Measurements from ENCODE around the gene TRIO.

TRIO gene

GRCh38 chr5:14121552-14121951 lies 21.6 kb upstream of the TRIO start:
- H3K9ac ChIP-seq (ENCODE audit: low read depth in 1 of 2, low read length in 2 of 2), result no peak overlapping the region
- H3K36me3 ChIP-seq (ENCODE audit: control insufficient read depth in 2 of 2, insufficient read depth in 2 of 2, low read length in 2 of 2), result no peaks in the 10 kb centered on the region
- H3K4me3 ChIP-seq (ENCODE audit: low read length in 2 of 2), result no peak overlapping the region
- no peak overlapping the region for H3K27ac ChIP-seq (ENCODE audit: low read depth in 2 of 2, low read length in 2 of 2)
- no peaks in the 10 kb centered on the region for H3K9me3 ChIP-seq (ENCODE audit: control insufficient read depth in 2 of 2, low read length in 2 of 2)
- no peaks in the 10 kb centered on the region for H3K4me1 ChIP-seq (ENCODE audit: control insufficient read depth in 2 of 2, insufficient read depth in 2 of 2, low read length in 2 of 2)
- no peaks in the 10 kb centered on the region for H3K27me3 ChIP-seq (ENCODE audit: control insufficient read depth in 2 of 2, insufficient read depth in 2 of 2, low read length in 2 of 2)

GRCh38 chr5:14122089-14122488 lies 21.1 kb upstream of the TRIO start:
- no peak overlapping the region for H3K27ac ChIP-seq (ENCODE audit: low read depth in 2 of 2, low read length in 2 of 2)
- H3K4me1 ChIP-seq (ENCODE audit: control insufficient read depth in 2 of 2, insufficient read depth in 2 of 2, low read length in 2 of 2), result no peaks in the 10 kb centered on the region
- H3K27me3 ChIP-seq (ENCODE audit: control insufficient read depth in 2 of 2, insufficient read depth in 2 of 2, low read length in 2 of 2), result no peaks in the 10 kb centered on the region
- H3K4me3 ChIP-seq (ENCODE audit: low read length in 2 of 2), result no peak overlapping the region
- no peak overlapping the region for H3K9ac ChIP-seq (ENCODE audit: low read depth in 1 of 2, low read length in 2 of 2)
- H3K36me3 ChIP-seq (ENCODE audit: control insufficient read depth in 2 of 2, insufficient read depth in 2 of 2, low read length in 2 of 2), result no peaks in the 10 kb centered on the region
- no peaks in the 10 kb centered on the region for H3K9me3 ChIP-seq (ENCODE audit: control insufficient read depth in 2 of 2, low read length in 2 of 2)

DNA sequence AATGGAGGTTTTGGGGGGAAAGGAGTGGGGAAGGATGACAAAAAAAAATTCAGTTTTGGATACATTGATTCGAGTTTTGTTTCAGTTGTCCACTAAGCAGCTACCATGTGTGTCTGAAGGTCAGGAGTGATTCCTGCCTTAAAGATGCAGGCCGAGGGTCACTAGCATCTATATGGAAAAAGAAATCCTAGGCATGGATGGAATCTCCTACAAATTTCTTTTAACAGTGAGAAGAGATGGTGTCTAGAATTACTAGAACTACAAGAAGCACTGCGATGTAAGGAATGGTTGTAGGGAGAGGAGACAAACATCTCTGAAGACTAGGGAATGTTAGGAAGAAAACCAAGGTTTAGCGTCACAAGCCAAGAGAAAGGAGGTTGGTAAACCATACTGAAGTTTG lies 19.6 kb upstream of the TRIO start:
- H3K4me3 ChIP-seq (ENCODE audit: low read length in 2 of 2), result no peak overlapping the region
- no peak overlapping the region for H3K27ac ChIP-seq (ENCODE audit: low read depth in 2 of 2, low read length in 2 of 2)
- H3K27me3 ChIP-seq (ENCODE audit: control insufficient read depth in 2 of 2, insufficient read depth in 2 of 2, low read length in 2 of 2), result no peaks in the 10 kb centered on the region
- H3K9me3 ChIP-seq (ENCODE audit: control insufficient read depth in 2 of 2, low read length in 2 of 2), result no peaks in the 10 kb centered on the region
- no peaks in the 10 kb centered on the region for H3K36me3 ChIP-seq (ENCODE audit: control insufficient read depth in 2 of 2, insufficient read depth in 2 of 2, low read length in 2 of 2)
- H3K4me1 ChIP-seq (ENCODE audit: control insufficient read depth in 2 of 2, insufficient read depth in 2 of 2, low read length in 2 of 2), result no peaks in the 10 kb centered on the region
- H3K9ac ChIP-seq (ENCODE audit: low read depth in 1 of 2, low read length in 2 of 2), result no peak overlapping the region

- Histone ChIP-seq H3K27me3 (ENCODE audit: control insufficient read depth in 2 of 2, insufficient read depth in 2 of 2, low read length in 2 of 2) (no peaks in the 10 kb centered on the region), H3K9ac (ENCODE audit: low read depth in 1 of 2, low read length in 2 of 2) (no peak overlapping the region), H3K4me3 (ENCODE audit: low read length in 2 of 2) (no peak overlapping the region), H3K36me3 (ENCODE audit: control insufficient read depth in 2 of 2, insufficient read depth in 2 of 2, low read length in 2 of 2) (no peaks in the 10 kb centered on the region), H3K27ac (ENCODE audit: low read depth in 2 of 2, low read length in 2 of 2) (no peak overlapping the region), H3K4me1 (ENCODE audit: control insufficient read depth in 2 of 2, insufficient read depth in 2 of 2, low read length in 2 of 2) (no peaks in the 10 kb centered on the region), H3K9me3 (ENCODE audit: control insufficient read depth in 2 of 2, low read length in 2 of 2) (no peaks in the 10 kb centered on the region)
These were observed 19.1 kb upstream of the TRIO start for GRCh38 chr5:14123974-14124482.

- no peaks in the 10 kb centered on the region for H3K9me3 ChIP-seq (ENCODE audit: control insufficient read depth in 2 of 2, low read length in 2 of 2)
- H3K27me3 ChIP-seq (ENCODE audit: control insufficient read depth in 2 of 2, insufficient read depth in 2 of 2, low read length in 2 of 2), result peaks cover under 1 to 3% of the 10 kb centered on the region in 2 donors
These were observed 17.9 kb upstream of the TRIO start for GRCh38 chr5:14125262-14125661.

DNA sequence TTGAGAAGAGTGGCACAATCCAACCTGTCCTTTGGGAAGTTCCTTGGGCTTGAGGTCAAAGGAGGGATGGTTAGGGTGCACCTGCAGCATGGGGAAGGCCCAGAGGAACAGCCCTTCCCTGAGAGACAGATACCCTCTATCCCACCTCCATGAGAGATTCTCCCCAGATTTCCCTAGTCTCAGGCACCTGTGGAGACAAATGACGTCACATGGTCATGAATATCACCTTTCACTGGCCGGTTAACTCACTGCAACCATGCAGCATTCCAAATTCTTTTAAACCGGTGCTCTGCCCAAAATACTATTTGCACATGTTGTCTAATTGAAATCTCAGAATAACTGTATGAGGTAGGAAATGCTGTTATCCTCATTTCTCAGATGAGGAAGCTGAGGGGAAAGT lies 15.6 kb upstream of the TRIO start:
- Histone ChIP-seq H3K4me1 (ENCODE audit: control insufficient read depth in 2 of 2, insufficient read depth in 2 of 2, low read length in 2 of 2) (no peaks in the 10 kb centered on the region), H3K9ac (ENCODE audit: low read depth in 1 of 2, low read length in 2 of 2) (no peak overlapping the region), H3K9me3 (ENCODE audit: control insufficient read depth in 2 of 2, low read length in 2 of 2) (no peaks in the 10 kb centered on the region), H3K36me3 (ENCODE audit: control insufficient read depth in 2 of 2, insufficient read depth in 2 of 2, low read length in 2 of 2) (no peaks in the 10 kb centered on the region), H3K4me3 (ENCODE audit: low read length in 2 of 2) (no peak overlapping the region), H3K27me3 (ENCODE audit: control insufficient read depth in 2 of 2, insufficient read depth in 2 of 2, low read length in 2 of 2) (peaks cover 3 to 5% of the 10 kb centered on the region in 2 donors), H3K27ac (ENCODE audit: low read depth in 2 of 2, low read length in 2 of 2) (no peak overlapping the region)

More at GRCh38 chr5:14125262-14125661, 17.9 kb upstream of the TRIO start:
- Histone ChIP-seq H3K27ac (ENCODE audit: low read depth in 2 of 2, low read length in 2 of 2) (no peak overlapping the region), H3K36me3 (ENCODE audit: control insufficient read depth in 2 of 2, insufficient read depth in 2 of 2, low read length in 2 of 2) (no peaks in the 10 kb centered on the region), H3K4me1 (ENCODE audit: control insufficient read depth in 2 of 2, insufficient read depth in 2 of 2, low read length in 2 of 2) (no peaks in the 10 kb centered on the region), H3K9ac (ENCODE audit: low read depth in 1 of 2, low read length in 2 of 2) (no peak overlapping the region), H3K4me3 (ENCODE audit: low read length in 2 of 2) (no peak overlapping the region)

DNA sequence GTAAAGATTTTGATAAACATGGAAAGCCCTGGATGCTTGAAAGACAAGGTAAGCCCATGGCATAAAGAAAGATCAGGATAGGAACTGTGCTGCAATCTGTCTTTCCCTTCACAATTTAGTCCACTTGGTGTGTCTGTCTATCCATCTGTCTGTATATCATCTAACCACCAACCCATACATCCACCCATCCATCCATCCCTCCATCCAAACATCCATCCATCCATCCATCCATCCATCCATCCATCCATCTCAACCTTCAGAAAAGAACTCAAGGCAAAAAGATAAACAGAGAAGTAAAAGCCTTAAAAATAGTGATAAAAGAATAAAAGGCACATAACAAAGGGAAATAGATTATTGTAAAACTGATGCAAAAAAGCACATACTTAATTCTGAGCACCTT lies 15.1 kb upstream of the TRIO start:
- Histone ChIP-seq H3K9me3 (ENCODE audit: control insufficient read depth in 2 of 2, low read length in 2 of 2) (no peaks in the 10 kb centered on the region), H3K27ac (ENCODE audit: low read depth in 2 of 2, low read length in 2 of 2) (no peak overlapping the region), H3K4me3 (ENCODE audit: low read length in 2 of 2) (no peak overlapping the region), H3K4me1 (ENCODE audit: control insufficient read depth in 2 of 2, insufficient read depth in 2 of 2, low read length in 2 of 2) (no peaks in the 10 kb centered on the region), H3K9ac (ENCODE audit: low read depth in 1 of 2, low read length in 2 of 2) (no peak overlapping the region), H3K27me3 (ENCODE audit: control insufficient read depth in 2 of 2, insufficient read depth in 2 of 2, low read length in 2 of 2) (peaks cover 3 to 5% of the 10 kb centered on the region in 2 donors), H3K36me3 (ENCODE audit: control insufficient read depth in 2 of 2, insufficient read depth in 2 of 2, low read length in 2 of 2) (no peaks in the 10 kb centered on the region)

DNA sequence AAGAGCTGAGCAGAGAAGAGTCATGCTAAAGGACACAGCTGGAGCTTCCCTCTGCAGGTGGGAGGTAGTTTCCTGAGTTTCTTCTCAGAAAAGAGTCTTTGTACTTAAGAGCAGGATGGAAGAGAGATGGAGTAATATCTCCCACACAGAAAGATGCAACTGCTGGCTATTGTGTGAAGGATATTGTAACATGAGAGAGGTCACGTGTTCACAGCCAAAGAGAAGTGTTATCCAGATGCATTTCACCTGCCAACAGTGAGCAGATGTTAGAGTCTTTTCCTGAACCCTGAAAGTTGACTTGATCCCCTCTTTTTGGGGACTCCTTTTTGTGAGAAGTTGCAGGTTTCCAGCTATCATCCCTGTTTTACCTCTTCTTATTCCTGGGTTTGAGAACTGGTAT lies 14.0 kb upstream of the TRIO start:
- Histone ChIP-seq H3K4me3 (ENCODE audit: low read length in 2 of 2) (no peak overlapping the region), H3K4me1 (ENCODE audit: control insufficient read depth in 2 of 2, insufficient read depth in 2 of 2, low read length in 2 of 2) (no peaks in the 10 kb centered on the region), H3K27me3 (ENCODE audit: control insufficient read depth in 2 of 2, insufficient read depth in 2 of 2, low read length in 2 of 2) (peaks cover 3 to 5% of the 10 kb centered on the region in 2 donors), H3K27ac (ENCODE audit: low read depth in 2 of 2, low read length in 2 of 2) (no peak overlapping the region), H3K36me3 (ENCODE audit: control insufficient read depth in 2 of 2, insufficient read depth in 2 of 2, low read length in 2 of 2) (no peaks in the 10 kb centered on the region), H3K9ac (ENCODE audit: low read depth in 1 of 2, low read length in 2 of 2) (no peak overlapping the region), H3K9me3 (ENCODE audit: control insufficient read depth in 2 of 2, low read length in 2 of 2) (no peaks in the 10 kb centered on the region)

DNA sequence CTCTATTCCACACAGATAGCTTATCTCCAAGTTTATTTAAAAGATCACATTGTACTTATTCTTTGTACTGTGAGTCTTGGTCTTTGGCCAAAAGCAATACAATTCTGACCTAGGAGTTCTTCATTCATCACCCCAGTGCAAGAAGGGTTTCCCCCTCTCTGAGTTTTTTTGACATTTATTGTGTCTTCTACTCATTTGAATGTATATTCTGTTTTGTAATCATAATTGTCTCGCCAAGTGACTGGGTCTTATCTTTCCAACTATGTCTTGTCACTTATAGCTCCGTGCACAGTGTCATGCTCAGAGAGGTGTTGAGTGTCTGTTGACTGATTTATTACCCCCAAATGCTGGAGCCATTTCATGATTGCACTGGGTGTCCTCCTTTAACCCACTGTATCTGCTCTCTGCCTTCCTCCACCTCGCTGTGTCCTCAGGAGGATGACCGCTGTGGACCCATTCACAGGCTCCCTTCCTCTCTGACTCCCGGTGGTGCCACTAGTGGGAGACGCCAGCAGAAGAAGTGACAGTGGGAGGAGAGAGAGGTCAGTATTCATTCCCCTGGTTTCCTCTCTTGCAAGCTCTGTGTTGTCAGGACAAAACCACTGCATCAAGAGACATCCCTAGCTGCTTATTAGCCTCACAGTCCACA lies 11.2 kb upstream of the TRIO start:
- Histone ChIP-seq H3K4me1 (ENCODE audit: control insufficient read depth in 2 of 2, insufficient read depth in 2 of 2, low read length in 2 of 2) (no peaks in the 10 kb centered on the region), H3K36me3 (ENCODE audit: control insufficient read depth in 2 of 2, insufficient read depth in 2 of 2, low read length in 2 of 2) (no peaks in the 10 kb centered on the region), H3K27ac (ENCODE audit: low read depth in 2 of 2, low read length in 2 of 2) (no peak overlapping the region), H3K9ac (ENCODE audit: low read depth in 1 of 2, low read length in 2 of 2) (no peak overlapping the region), H3K9me3 (ENCODE audit: control insufficient read depth in 2 of 2, low read length in 2 of 2) (no peaks in the 10 kb centered on the region), H3K27me3 (ENCODE audit: control insufficient read depth in 2 of 2, insufficient read depth in 2 of 2, low read length in 2 of 2) (peaks cover 3 to 10% of the 10 kb centered on the region in 2 donors), H3K4me3 (ENCODE audit: low read length in 2 of 2) (no peak overlapping the region)

DNA sequence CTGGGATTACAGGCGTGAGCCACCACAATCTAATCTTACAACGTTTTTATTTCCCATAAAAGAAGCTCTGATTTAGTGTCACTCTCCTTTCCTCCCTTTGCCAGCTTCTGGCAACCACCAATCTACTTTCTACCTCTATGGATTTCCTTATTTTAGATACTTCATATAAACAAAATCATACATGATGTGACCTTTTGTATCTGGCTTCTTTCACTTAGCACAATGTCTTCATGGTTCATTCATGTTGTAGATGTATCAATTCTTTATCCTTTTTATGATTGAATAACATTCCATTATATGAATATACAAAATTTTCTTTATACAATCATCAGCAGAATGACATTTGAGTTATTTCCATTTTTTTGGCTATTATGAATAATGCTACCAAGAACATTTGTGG lies 9.7 kb upstream of the TRIO start:
- Histone ChIP-seq H3K27me3 (ENCODE audit: control insufficient read depth in 2 of 2, insufficient read depth in 2 of 2, low read length in 2 of 2) (peaks cover 3 to 10% of the 10 kb centered on the region in 2 donors), H3K9ac (ENCODE audit: low read depth in 1 of 2, low read length in 2 of 2) (no peak overlapping the region), H3K4me1 (ENCODE audit: control insufficient read depth in 2 of 2, insufficient read depth in 2 of 2, low read length in 2 of 2) (no peaks in the 10 kb centered on the region), H3K27ac (ENCODE audit: low read depth in 2 of 2, low read length in 2 of 2) (no peak overlapping the region), H3K4me3 (ENCODE audit: low read length in 2 of 2) (no peak overlapping the region), H3K9me3 (ENCODE audit: control insufficient read depth in 2 of 2, low read length in 2 of 2) (no peaks in the 10 kb centered on the region), H3K36me3 (ENCODE audit: control insufficient read depth in 2 of 2, insufficient read depth in 2 of 2, low read length in 2 of 2) (no peaks in the 10 kb centered on the region)
